K562 (cell line): ENCODE data around the gene TXN. TPM values are rescaled to one million over a fixed set of nuclear protein-coding genes. Genes with fewer than 3 reads are reported as not detected.

Experiments
- ATAC-seq: fragments of 200-7000 bp; cut with Tn5 transposase; 3 replicates; pipeline ENCODE4 v1.9.1; 2020; ENCODE audit warnings: moderate library complexity
- BruUV-seq: library from RNA; stranded (reverse); fragments of 400-500 nt; replicated peaks from 2 replicates; lab custom pipeline; 2021; lab: Mats Ljungman, UMichigan
- CTCF ChIA-PET: fragments of 300-600 bp; formaldehyde crosslinking; extraction: SDS; loops from one replicate; lab custom pipeline; 2021; ENCODE audit warnings: low intra/inter-chr PET ratio; lab: Yijun Ruan, JAX
- POLR2A ChIA-PET: fragments of 300-600, 350-650 bp; sonication (Branson Sonifier 250); formaldehyde crosslinking; extraction: SDS; loops from one replicate; lab custom pipeline; 2021; ENCODE audit warnings: antibody characterized with exemption, inconsistent platforms; lab: Yijun Ruan, JAX
- DNase-seq, 4 experiments: peaks; one replicate each; pipeline versions ENCODE4 v3.0.0 to v3.0.0-alpha.2; 2011 to 2018; ENCODE audit warnings: low spot score in 3 of 4, mixed read lengths in 3 of 4; ENCODE audit errors: extremely low read depth in 1 of 4
- FAIRE-seq: peaks from 2 replicates; lab custom pipeline; 2011; peaks lifted over from hg19 to GRCh38; lab: Jason Lieb, UNC
- H2AFZ ChIP-seq: 2 replicates; pipeline ENCODE4 v1.6.0; 2011; ENCODE audit warnings: low read depth, low read length, control low read depth, inconsistent platforms
- H3K27ac ChIP-seq: fragments of 200-600 bp; 3 replicates; pipeline ENCODE4 v1.8.0; 2011; ENCODE audit warnings: low read depth, mild to moderate bottlenecking, control low read depth, inconsistent platforms, low read length, moderate library complexity, mixed read lengths; ENCODE audit errors: extremely low read depth
- H3K27me3 ChIP-seq, 2 experiments: fragments of 300-600 bp in 1 of 2; 2 replicates in 1 of 2; 3 replicates in 1 of 2; pipeline versions ENCODE4 v1.6.0 to v1.8.0; 2011; ENCODE audit warnings: inconsistent platforms in 2 of 2, low read length in 2 of 2, mild to moderate bottlenecking in 1 of 2, mixed read lengths in 1 of 2, moderate library complexity in 1 of 2; ENCODE audit not compliant: control insufficient read depth in 2 of 2, insufficient read depth in 2 of 2
- H3K36me3 ChIP-seq: fragments of 300-600 bp; 3 replicates; pipeline ENCODE4 v1.8.0; 2011; ENCODE audit warnings: mild to moderate bottlenecking, low read length, inconsistent platforms; ENCODE audit not compliant: control insufficient read depth, insufficient read depth
- H3K4me1 ChIP-seq, 2 experiments: fragments of 200-600 bp in 1 of 2; replicated peaks in 1 of 2; 2 replicates in 1 of 2; 3 replicates in 1 of 2; pipeline versions ENCODE4 v1.5.1 to v1.8.0; 2011; ENCODE audit warnings: inconsistent platforms in 2 of 2, low read length in 2 of 2, mild to moderate bottlenecking in 1 of 2, mixed read lengths in 1 of 2, moderate library complexity in 1 of 2; ENCODE audit not compliant: control insufficient read depth in 2 of 2, insufficient read depth in 2 of 2
- H3K4me2 ChIP-seq: 2 replicates; pipeline ENCODE4 v1.6.1; 2011; ENCODE audit warnings: low read length, control low read depth, inconsistent platforms, mixed read lengths; ENCODE audit not compliant: insufficient read depth
- H3K4me3 ChIP-seq: fragments of 200-600 bp; sonication (generic), shearing (Covaris generic); 2 replicates; pipeline ENCODE4 v1.5.1; 2016; ENCODE audit warnings: control low read depth, inconsistent platforms
- H3K79me2 ChIP-seq: fragments of 200-600 bp; 3 replicates; pipeline ENCODE4 v1.8.0; 2011; ENCODE audit warnings: low read length, inconsistent platforms; ENCODE audit not compliant: control insufficient read depth, insufficient read depth
- H3K9ac ChIP-seq, 2 experiments: 2 replicates each; pipeline versions ENCODE4 v1.6.0 to v1.6.1; 2011; ENCODE audit warnings: low read depth in 2 of 2, low read length in 2 of 2, control low read depth in 1 of 2, inconsistent platforms in 1 of 2, mild to moderate bottlenecking in 1 of 2, mixed read lengths in 1 of 2; ENCODE audit not compliant: insufficient read depth in 1 of 2
- H3K9me1 ChIP-seq: one replicate; pipeline ENCODE4 v1.6.0; 2011; ENCODE audit warnings: inconsistent platforms, mild to moderate bottlenecking, low read length, moderate library complexity; ENCODE audit not compliant: control insufficient read depth, insufficient read depth
- H3K9me3 ChIP-seq: replicated peaks from 2 replicates; pipeline ENCODE4 v1.5.1; 2011; ENCODE audit warnings: low read depth, low read length, inconsistent platforms; ENCODE audit not compliant: control insufficient read depth, insufficient read depth
- H4K20me1 ChIP-seq: replicated peaks from 2 replicates; pipeline ENCODE4 v1.6.1; 2011; ENCODE audit warnings: low read length, inconsistent platforms, mixed read lengths; ENCODE audit not compliant: control insufficient read depth, insufficient read depth
- BRD9 ChIP-seq: fragments of 450-650 bp; IDR thresholded peaks from 2 replicates; pipeline ENCODE4 v1.6.1; 2018; ENCODE audit warnings: low read depth; ENCODE audit not compliant: partially characterized antibody
- CEBPB ChIP-seq: fragments of 450-650 bp; IDR thresholded peaks from 2 replicates; pipeline ENCODE4 v1.6.1; 2016; ENCODE audit warnings: missing genetic modification characterization, missing compliant biosample characterization
- CEBPG ChIP-seq, 3 experiments: fragments of 200-800 bp in 1 of 3; sonication (Bioruptor generic) in 1 of 3; sonication (generic) in 1 of 3; formaldehyde crosslinking in 1 of 3; IDR thresholded peaks in 2 of 3; conservative IDR thresholded peaks in 1 of 3; 2 replicates each; pipeline versions ENCODE4 v1.6.1 to v1.8.0; 2016 to 2022; ENCODE audit warnings: missing compliant biosample characterization in 2 of 3, missing genetic modification characterization in 2 of 3, mild to moderate bottlenecking in 1 of 3, missing genetic modification reagents in 1 of 3
- ESRRA ChIP-seq: fragments of 450-650 bp; IDR thresholded peaks from 2 replicates; pipeline ENCODE4 v1.6.1; 2014; ENCODE audit warnings: low read depth, mild to moderate bottlenecking, moderate library complexity, borderline replicate concordance
- GTF2F1 ChIP-seq: IDR thresholded peaks from 2 replicates; pipeline ENCODE4 v1.6.1; 2011; ENCODE audit warnings: low read depth, low read length, improper control_type of control experiment
- MCM5 ChIP-seq: fragments of 450-650 bp; IDR thresholded peaks from 2 replicates; pipeline ENCODE4 v1.6.1; 2016; ENCODE audit warnings: low read depth
- NR2C2 ChIP-seq, 2 experiments: fragments of 200-800 bp in 1 of 2; sonication (Bioruptor generic) in 1 of 2; sonication (generic) in 1 of 2; formaldehyde crosslinking in 1 of 2; IDR thresholded peaks; 2 replicates each; pipeline versions ENCODE4 v1.6.1 to v1.8.0; 2016 to 2022; ENCODE audit warnings: mild to moderate bottlenecking in 1 of 2, missing compliant biosample characterization in 1 of 2, missing genetic modification characterization in 1 of 2, missing genetic modification reagents in 1 of 2
- TRIM24 ChIP-seq, 2 experiments: fragments of 450-650 bp; IDR thresholded peaks; 2 replicates each; pipeline ENCODE4 v1.6.1; 2016
- ZNF57 ChIP-seq: fragments of 450-650 bp; formaldehyde crosslinking; IDR thresholded peaks from 2 replicates; pipeline ENCODE4 v1.4.0; 2020; ENCODE audit warnings: mild to moderate bottlenecking, moderate library complexity
- ZSCAN32 ChIP-seq: fragments of 450-650 bp; formaldehyde crosslinking; IDR thresholded peaks from 2 replicates; pipeline ENCODE4 v1.4.0; 2020; ENCODE audit warnings: mild to moderate bottlenecking, moderate library complexity
- WGBS: fragments of 100-300 bp; shearing (Covaris generic); methylation state at CpG from one replicate; pipeline ENCODE4 v1.1.6; 2016; ENCODE audit warnings: low coverage, mixed read lengths; ENCODE audit not compliant: insufficient coverage; ENCODE audit errors: missing lambda C conversion rate; 5-methylcytosine and 5-hydroxymethylcytosine counted together
- in situ Hi-C: fragments of 300-500 bp; cut with MboI; formaldehyde crosslinking; loops from 4 replicates; pipeline ENCODE4 v1.15.0; 2018; ENCODE audit warnings: inconsistent platforms, mixed read lengths
- intact Hi-C: fragments of 100-400 bp; cut with micrococcal nuclease; formaldehyde crosslinking; loops from 2 replicates; pipeline ENCODE4 v1.14.2; 2022
- polyA plus RNA-seq, 8 experiments: library from polyadenylated mRNA; depleted of rRNA in 4 of 8; stranded (reverse) in 5 of 8; unstranded in 3 of 8; fragments of >200 nt; fragmentation: Nextera tagmentation in 2 of 8; fragmentation: Illumina TruSeq in 1 of 8; extraction: Ambion mirVana in 2 of 8; extraction: Trizol in 1 of 8; gene quantifications; 2 replicates each; pipeline versions ENCODE4 v1.2.1 to v1.2.3, GENCODE V29; 2011 to 2014; ENCODE audit warnings: inconsistent platforms in 1 of 8, missing spikeins in 1 of 8
- total RNA-seq, 7 experiments: library from RNA; depleted of rRNA in 6 of 7; stranded (reverse); fragments of >200 nt in 6 of 7; fragmentation: Illumina TruSeq in 2 of 7; extraction: Trizol in 2 of 7; gene quantifications; 2 replicates each; pipeline versions ENCODE4 v1.2.1 to v1.2.3, GENCODE V29; 2011 to 2021; ENCODE audit warnings: low replicate concordance in 1 of 7
- TF ChIP-seq, protein P1 (sequence below): fragments of 250-450 bp; sonication (Bioruptor Pico); IDR thresholded peaks from 2 replicates; pipeline ENCODE4 v1.4.0; 2020; ENCODE audit warnings: mild to moderate bottlenecking, moderate library complexity, borderline replicate concordance
- TF ChIP-seq, protein P2 (sequence below), 2 experiments: fragments of 450-650 bp in 1 of 2; sonication (generic) in 1 of 2; formaldehyde crosslinking in 1 of 2; IDR thresholded peaks in 1 of 2; conservative IDR thresholded peaks in 1 of 2; 2 replicates each; pipeline versions ENCODE4 v1.6.1 to v1.8.1; 2016 to 2023; ENCODE audit warnings: mild to moderate bottlenecking in 2 of 2, moderate library complexity in 2 of 2, inconsistent platforms in 1 of 2, missing genetic modification reagents in 1 of 2

The TXN gene
- total and polyA plus RNA-seq, 9 of the 15 experiments (the other 6 are each of a cell fraction or from before 2014, with no cell fraction given) = 272 to 1,596 (median 514) TPM

DNA sequence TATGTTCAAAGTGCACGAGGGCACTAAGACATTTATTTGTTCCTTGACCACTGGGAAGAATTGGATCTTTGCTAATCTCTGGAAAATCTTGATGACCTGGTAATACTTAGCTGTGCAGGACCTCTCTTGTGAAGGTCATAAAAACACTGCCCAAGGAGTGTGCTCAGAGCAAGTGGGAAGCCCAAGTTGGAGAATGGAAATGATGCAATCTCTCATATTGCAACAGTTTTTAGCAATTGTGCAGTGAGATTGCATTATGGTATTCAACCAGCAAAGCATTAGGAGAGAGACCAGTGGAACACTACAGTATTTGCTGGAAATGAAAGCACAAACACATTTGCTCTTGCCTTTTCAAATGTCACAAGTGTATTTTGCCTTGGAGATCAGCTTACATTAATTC lies 46.8 kb upstream of the TXN start:
- peak; percentile 22; the same call in 1 of the 3 replicates for ATAC-seq
- ChIA-PET POLR2A (no interaction called here), CTCF (no interaction called here)
- Histone ChIP-seq H4K20me1 (no peaks in the 10 kb centered on the region), H3K4me2 (no peak overlapping the region), H3K4me1 (no peaks in the 10 kb centered on the region; a peak in 1 of 5 replicates), H3K9ac (no peak overlapping the region), H3K79me2 (no peaks in the 10 kb centered on the region), H2AFZ (no peak overlapping the region), H3K27ac (no peak overlapping the region), H3K36me3 (no peaks in the 10 kb centered on the region), H3K4me3 (no peak overlapping the region), H3K9me3 (no peaks in the 10 kb centered on the region)
- in situ Hi-C loops = no loop called here
- intact Hi-C loops = no loop called here
- no peak for DNase-seq
- no peak for FAIRE-seq
- TF ChIP-seq ZSCAN32 (CRISPR knock-in tag) (peak; percentile 70), BRD9 (no peak), MCM5 (no peak), ZNF57 (CRISPR knock-in tag) (no peak), CEBPB (tag) (peak; percentile 87), CEBPG (CRISPR knock-in tag; IDR thresholded peaks at IDR 0.05) (peak; percentile 53), CEBPG (tag; conservative IDR thresholded peaks at IDR 0.05 in 1 of 2, IDR thresholded peaks at IDR 0.05 in 1 of 2) (peak; percentile 96 to 99), TRIM24 (IDR thresholded peaks at IDR 0.05) (peak; percentile 76 to 78; a peak in 3 of 4 replicates), ESRRA (peak; percentile 68; the same call in 1 of the 2 replicates), NR2C2 (CRISPR knock-in tag; IDR thresholded peaks at IDR 0.05) (no peak), NR2C2 (tag; IDR thresholded peaks at IDR 0.05) (peak; percentile 38; the same call in 1 of the 2 replicates), GTF2F1 (no peak)
- TF ChIP-seq, protein P1, sequence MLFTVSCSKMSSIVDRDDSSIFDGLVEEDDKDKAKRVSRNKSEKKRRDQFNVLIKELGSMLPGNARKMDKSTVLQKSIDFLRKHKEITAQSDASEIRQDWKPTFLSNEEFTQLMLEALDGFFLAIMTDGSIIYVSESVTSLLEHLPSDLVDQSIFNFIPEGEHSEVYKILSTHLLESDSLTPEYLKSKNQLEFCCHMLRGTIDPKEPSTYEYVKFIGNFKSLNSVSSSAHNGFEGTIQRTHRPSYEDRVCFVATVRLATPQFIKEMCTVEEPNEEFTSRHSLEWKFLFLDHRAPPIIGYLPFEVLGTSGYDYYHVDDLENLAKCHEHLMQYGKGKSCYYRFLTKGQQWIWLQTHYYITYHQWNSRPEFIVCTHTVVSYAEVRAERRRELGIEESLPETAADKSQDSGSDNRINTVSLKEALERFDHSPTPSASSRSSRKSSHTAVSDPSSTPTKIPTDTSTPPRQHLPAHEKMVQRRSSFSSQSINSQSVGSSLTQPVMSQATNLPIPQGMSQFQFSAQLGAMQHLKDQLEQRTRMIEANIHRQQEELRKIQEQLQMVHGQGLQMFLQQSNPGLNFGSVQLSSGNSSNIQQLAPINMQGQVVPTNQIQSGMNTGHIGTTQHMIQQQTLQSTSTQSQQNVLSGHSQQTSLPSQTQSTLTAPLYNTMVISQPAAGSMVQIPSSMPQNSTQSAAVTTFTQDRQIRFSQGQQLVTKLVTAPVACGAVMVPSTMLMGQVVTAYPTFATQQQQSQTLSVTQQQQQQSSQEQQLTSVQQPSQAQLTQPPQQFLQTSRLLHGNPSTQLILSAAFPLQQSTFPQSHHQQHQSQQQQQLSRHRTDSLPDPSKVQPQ (CRISPR knock-in tag) = no peak
- TF ChIP-seq, protein P2, sequence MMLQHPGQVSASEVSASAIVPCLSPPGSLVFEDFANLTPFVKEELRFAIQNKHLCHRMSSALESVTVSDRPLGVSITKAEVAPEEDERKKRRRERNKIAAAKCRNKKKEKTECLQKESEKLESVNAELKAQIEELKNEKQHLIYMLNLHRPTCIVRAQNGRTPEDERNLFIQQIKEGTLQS (IDR thresholded peaks at IDR 0.05) = peak; percentile 73
- TF ChIP-seq, protein P2 (CRISPR knock-in tag; conservative IDR thresholded peaks at IDR 0.05) = no peak
- TF ChIP-seq, all 486 proteins: peak for 7
- no TSS peak for BruUV-seq
- Histone ChIP-seq H3K27me3 (peaks cover 0 to 3% of the 10 kb centered on the region in 2 experiments; a peak in 3 of 5 replicates), H3K9me1 (no peaks in the 10 kb centered on the region)
- 8% methylated on average over 1 of the region's 1 CpG for WGBS
